ENCODE data around the gene GPC5. TPM values are rescaled to one million over a fixed set of nuclear protein-coding genes. Genes with fewer than 3 reads are reported as not detected.
A peak's percentile ranks its signal among the peaks of the same experiment; 100 is the strongest.

The GPC5 gene
- polyA plus RNA-seq, 4 donors = 0.18 to 0.86 TPM; not detected in 2

DNA sequence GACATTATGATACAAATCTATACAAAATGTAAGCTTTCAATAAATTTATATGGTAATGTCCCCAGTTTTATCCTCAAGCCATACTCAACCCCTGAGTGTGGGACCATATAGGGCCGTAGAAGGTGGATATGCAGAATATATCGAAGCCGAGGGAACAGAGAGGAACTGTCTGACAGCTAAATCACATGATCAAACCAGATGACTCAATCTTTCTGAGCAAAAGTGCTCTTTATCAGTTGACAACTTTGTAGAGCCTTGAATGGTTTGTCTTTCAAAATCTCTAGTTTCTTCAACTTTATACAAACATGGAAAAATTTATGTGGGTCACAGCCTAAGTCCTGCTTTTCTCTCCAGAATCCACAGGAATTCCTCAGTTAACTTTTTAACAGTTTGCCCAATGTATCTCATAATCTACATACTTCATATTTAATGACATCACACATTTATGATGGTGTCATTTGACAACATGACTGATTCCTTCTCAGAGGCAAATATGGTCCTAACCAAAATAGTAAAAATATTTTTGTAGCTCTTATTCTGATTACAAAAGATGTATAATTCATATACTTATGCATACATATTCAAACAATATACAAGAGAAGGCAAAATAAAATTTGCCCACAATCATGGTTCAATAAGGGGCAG is 1155.2 kb downstream of the GPC5 start:
- WGBS, 3 donors = 91 to 95% (median 92%) methylated on average over 3 of the region's 3 CpGs
- peaks cover 0 to 4% (median 0%) of the 10 kb centered on the region in 3 donors for H3K4me1 ChIP-seq (ENCODE audit: control insufficient read depth in 3 of 3, insufficient read depth in 2 of 3, low read depth in 1 of 3, low read length in 2 of 3)
- H3K27me3 ChIP-seq (ENCODE audit: control insufficient read depth in 3 of 3, insufficient read depth in 3 of 3, low read length in 3 of 3) = no peaks in the 10 kb centered on the region
- H3K36me3 ChIP-seq (ENCODE audit: control insufficient read depth in 3 of 3, insufficient read depth in 2 of 3, low read depth in 1 of 3, low read length in 3 of 3) = no peaks in the 10 kb centered on the region
- FAIRE-seq = no peak
- H3K27ac ChIP-seq (ENCODE audit: low read depth in 1 of 3, low read length in 2 of 3) = no peak overlapping the region
- DNase-seq = no peak
- H3K9me3 ChIP-seq (ENCODE audit: control insufficient read depth in 2 of 2, insufficient read depth in 1 of 2, low read depth in 1 of 2, low read length in 1 of 2) = peaks cover 0 to 3% of the 10 kb centered on the region in 2 donors
- no peak overlapping the region for H3K4me3 ChIP-seq (ENCODE audit: low read depth in 1 of 3, low read length in 3 of 3)

DNA sequence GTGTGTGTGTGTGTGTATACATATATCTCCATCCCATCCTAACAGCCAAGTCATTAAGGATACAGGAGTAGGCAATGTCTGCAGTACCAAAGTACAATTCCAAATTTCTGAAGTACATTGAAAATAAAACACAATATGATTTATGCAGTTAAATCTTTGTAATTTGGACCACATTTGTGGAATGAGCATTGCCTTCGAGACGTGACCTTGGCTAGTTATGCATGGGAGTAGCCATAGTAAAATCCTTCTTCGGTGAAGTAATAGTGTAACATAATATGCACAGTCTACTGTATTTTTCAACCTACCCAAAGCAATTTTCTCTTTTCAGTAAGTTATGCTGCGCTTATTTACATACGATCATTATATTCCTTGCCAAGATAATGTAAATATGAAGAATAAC is 1162.5 kb downstream of the GPC5 start:
- DNase-seq (no peak), FAIRE-seq (no peak)
- H3K4me3 ChIP-seq (ENCODE audit: low read depth in 1 of 3, low read length in 3 of 3) = no peak overlapping the region
- 82 to 87% (median 83%) methylated on average over 5 of the region's 5 CpGs for WGBS, 3 donors
- H3K27me3 ChIP-seq (ENCODE audit: control insufficient read depth in 3 of 3, insufficient read depth in 3 of 3, low read length in 3 of 3) = no peaks in the 10 kb centered on the region
- H3K9me3 ChIP-seq (ENCODE audit: control insufficient read depth in 2 of 2, insufficient read depth in 1 of 2, low read depth in 1 of 2, low read length in 1 of 2) = no peaks in the 10 kb centered on the region
- H3K4me1 ChIP-seq (ENCODE audit: control insufficient read depth in 3 of 3, insufficient read depth in 2 of 3, low read depth in 1 of 3, low read length in 2 of 3) = no peaks in the 10 kb centered on the region
- H3K36me3 ChIP-seq (ENCODE audit: control insufficient read depth in 3 of 3, insufficient read depth in 2 of 3, low read depth in 1 of 3, low read length in 3 of 3) = no peaks in the 10 kb centered on the region
- H3K27ac ChIP-seq (ENCODE audit: low read depth in 1 of 3, low read length in 2 of 3) = no peak overlapping the region

DNA sequence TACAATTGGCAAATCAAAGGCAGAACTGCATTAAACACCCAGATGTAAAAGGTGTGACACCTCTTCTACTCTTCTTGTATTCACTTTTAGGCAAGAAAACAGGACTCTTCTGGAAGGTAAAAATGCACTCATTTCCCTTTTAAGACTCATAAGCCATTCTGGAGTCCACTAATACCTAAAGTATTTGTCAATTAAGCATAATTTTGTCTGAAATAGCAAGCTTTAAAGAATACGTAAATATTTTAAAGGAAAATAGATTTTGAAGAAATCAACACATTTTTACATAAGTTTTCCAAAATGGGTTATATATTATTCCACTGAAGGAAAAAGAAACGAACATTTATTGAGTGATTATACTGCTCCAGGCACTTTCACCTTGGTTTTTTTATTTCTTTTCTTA is 1166.5 kb downstream of the GPC5 start:
- Histone ChIP-seq H3K4me1 (ENCODE audit: control insufficient read depth in 3 of 3, insufficient read depth in 2 of 3, low read depth in 1 of 3, low read length in 2 of 3) (no peaks in the 10 kb centered on the region), H3K27ac (ENCODE audit: low read depth in 1 of 3, low read length in 2 of 3) (no peak overlapping the region), H3K9me3 (ENCODE audit: control insufficient read depth in 2 of 2, insufficient read depth in 1 of 2, low read depth in 1 of 2, low read length in 1 of 2) (peaks cover 0 to 3% of the 10 kb centered on the region in 2 donors), H3K36me3 (ENCODE audit: control insufficient read depth in 3 of 3, insufficient read depth in 2 of 3, low read depth in 1 of 3, low read length in 3 of 3) (no peaks in the 10 kb centered on the region), H3K27me3 (ENCODE audit: control insufficient read depth in 3 of 3, insufficient read depth in 3 of 3, low read length in 3 of 3) (no peaks in the 10 kb centered on the region), H3K4me3 (ENCODE audit: low read depth in 1 of 3, low read length in 3 of 3) (no peak overlapping the region)
- FAIRE-seq (no peak), DNase-seq (no peak)
- 78 to 89% (median 79%) methylated on average over 2 of the region's 2 CpGs for WGBS, 3 donors

DNA sequence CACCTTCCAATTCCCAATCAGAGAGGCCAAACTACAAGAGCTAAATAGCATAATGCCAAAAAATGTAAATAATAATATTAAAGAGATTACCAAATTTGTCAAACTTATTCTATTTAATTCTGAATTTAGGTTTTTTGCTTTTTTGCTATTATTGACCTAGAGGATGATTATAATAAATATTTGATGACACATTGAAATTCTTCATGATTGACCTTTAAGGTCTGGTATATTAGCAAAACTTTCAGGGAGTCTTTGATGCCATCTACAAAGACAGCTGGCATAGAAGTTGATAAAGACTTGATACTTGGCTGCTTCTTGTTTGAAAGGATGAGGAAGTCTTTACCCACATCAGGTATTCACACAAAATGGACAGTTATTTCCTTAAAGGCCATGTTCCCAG is 1168.3 kb downstream of the GPC5 start:
- Histone ChIP-seq H3K36me3 (ENCODE audit: control insufficient read depth in 3 of 3, insufficient read depth in 2 of 3, low read depth in 1 of 3, low read length in 3 of 3) (no peaks in the 10 kb centered on the region), H3K27ac (ENCODE audit: low read depth in 1 of 3, low read length in 2 of 3) (no peak overlapping the region), H3K4me3 (ENCODE audit: low read depth in 1 of 3, low read length in 3 of 3) (no peak overlapping the region), H3K9me3 (ENCODE audit: control insufficient read depth in 2 of 2, insufficient read depth in 1 of 2, low read depth in 1 of 2, low read length in 1 of 2) (peaks cover 0 to 3% of the 10 kb centered on the region in 2 donors), H3K27me3 (ENCODE audit: control insufficient read depth in 3 of 3, insufficient read depth in 3 of 3, low read length in 3 of 3) (no peaks in the 10 kb centered on the region), H3K4me1 (ENCODE audit: control insufficient read depth in 3 of 3, insufficient read depth in 2 of 3, low read depth in 1 of 3, low read length in 2 of 3) (no peaks in the 10 kb centered on the region)
- no peak for FAIRE-seq
- DNase-seq = no peak

DNA sequence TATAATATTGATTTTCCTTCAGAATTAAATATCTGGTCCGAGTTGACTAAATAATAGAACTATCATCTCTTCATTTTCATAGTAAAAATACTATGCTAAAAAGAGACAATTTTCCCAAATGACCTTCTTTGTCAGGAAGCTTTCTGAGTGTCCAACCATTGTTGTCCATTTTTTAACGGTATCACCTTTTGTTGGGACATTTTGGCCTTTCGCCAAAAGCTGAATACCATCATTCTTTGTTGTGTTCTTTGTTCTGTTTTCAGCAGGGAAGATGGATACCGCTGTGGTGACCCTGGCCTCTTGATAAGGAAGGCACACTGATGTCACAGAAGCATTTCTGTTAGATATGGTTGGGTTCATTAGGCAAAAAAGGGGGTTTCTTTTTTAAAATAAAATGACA is 1173.8 kb downstream of the GPC5 start:
- WGBS, 3 donors = 73 to 79% (median 75%) methylated on average over 4 of the region's 4 CpGs
- H3K36me3 ChIP-seq (ENCODE audit: control insufficient read depth in 3 of 3, insufficient read depth in 2 of 3, low read depth in 1 of 3, low read length in 3 of 3) = no peaks in the 10 kb centered on the region
- no peak overlapping the region for H3K27ac ChIP-seq (ENCODE audit: low read depth in 1 of 3, low read length in 2 of 3)
- peaks cover 0 to 4% (median 0%) of the 10 kb centered on the region in 3 donors for H3K4me1 ChIP-seq (ENCODE audit: control insufficient read depth in 3 of 3, insufficient read depth in 2 of 3, low read depth in 1 of 3, low read length in 2 of 3)
- no peaks in the 10 kb centered on the region for H3K27me3 ChIP-seq (ENCODE audit: control insufficient read depth in 3 of 3, insufficient read depth in 3 of 3, low read length in 3 of 3)
- H3K4me3 ChIP-seq (ENCODE audit: low read depth in 1 of 3, low read length in 3 of 3) = no peak overlapping the region
- H3K9me3 ChIP-seq (ENCODE audit: control insufficient read depth in 2 of 2, insufficient read depth in 1 of 2, low read depth in 1 of 2, low read length in 1 of 2) = peaks cover 0 to 5% of the 10 kb centered on the region in 2 donors
- DNase-seq = no peak
- FAIRE-seq = no peak

DNA sequence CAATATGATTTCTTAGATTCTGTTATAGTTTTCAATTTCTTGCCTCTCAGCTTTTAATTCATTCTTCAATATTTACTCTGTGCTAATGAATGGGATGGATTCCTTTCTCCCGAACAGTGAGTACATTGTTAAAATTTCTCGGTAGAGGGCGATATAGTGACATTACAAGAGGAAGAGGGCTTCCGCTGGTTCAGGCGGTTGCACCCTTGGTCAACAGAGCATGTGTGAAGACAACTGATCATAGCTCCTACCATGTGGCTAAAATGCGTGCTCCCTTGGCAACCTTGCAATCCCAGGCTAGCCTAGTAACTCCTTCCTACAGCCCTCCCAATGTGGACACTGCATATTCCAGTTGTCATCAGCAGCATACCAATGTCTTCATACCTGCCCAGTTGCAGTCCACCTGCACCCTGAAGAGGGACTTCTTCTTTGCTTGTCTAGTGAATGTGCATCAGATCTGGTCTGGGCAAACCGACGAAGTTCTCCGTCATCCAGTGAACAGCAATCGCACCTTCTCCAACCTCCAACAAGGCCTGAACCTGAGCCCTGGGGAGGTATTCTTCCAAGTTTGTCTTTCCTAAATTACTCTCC is 1175.1 kb downstream of the GPC5 start:
- no peak overlapping the region for H3K4me3 ChIP-seq (ENCODE audit: low read depth in 1 of 3, low read length in 3 of 3)
- peaks cover 0 to 4% (median 0%) of the 10 kb centered on the region in 3 donors for H3K4me1 ChIP-seq (ENCODE audit: control insufficient read depth in 3 of 3, insufficient read depth in 2 of 3, low read depth in 1 of 3, low read length in 2 of 3)
- H3K27me3 ChIP-seq (ENCODE audit: control insufficient read depth in 3 of 3, insufficient read depth in 3 of 3, low read length in 3 of 3) = no peaks in the 10 kb centered on the region
- no peaks in the 10 kb centered on the region for H3K36me3 ChIP-seq (ENCODE audit: control insufficient read depth in 3 of 3, insufficient read depth in 2 of 3, low read depth in 1 of 3, low read length in 3 of 3)
- FAIRE-seq = no peak
- H3K27ac ChIP-seq (ENCODE audit: low read depth in 1 of 3, low read length in 2 of 3) = no peak overlapping the region
- DNase-seq = peak; percentile 10 to 17
- H3K9me3 ChIP-seq (ENCODE audit: control insufficient read depth in 2 of 2, insufficient read depth in 1 of 2, low read depth in 1 of 2, low read length in 1 of 2) = peaks cover 0 to 2% of the 10 kb centered on the region in 2 donors
- 70 to 86% (median 81%) methylated on average over 10 of the region's 10 CpGs for WGBS, 3 donors

DNA sequence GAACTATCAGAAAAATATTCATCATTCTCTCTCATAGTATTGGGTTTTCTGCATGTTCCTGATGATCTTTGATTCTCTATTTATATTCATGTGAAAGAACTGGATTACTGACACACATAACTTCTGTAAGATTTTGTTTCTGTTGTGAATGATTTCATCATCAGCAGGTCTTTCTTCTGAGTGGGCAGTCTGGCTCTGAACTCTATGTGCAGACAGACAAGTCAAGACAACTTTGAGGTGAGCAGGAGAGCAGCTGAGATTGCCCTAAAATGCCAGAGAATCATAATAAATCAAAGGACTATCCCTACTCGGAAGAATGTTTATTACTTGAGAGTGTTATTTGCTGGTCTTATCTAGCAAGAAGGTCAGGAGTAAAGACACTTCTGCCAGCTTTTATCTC is 1176.1 kb downstream of the GPC5 start:
- Histone ChIP-seq H3K4me3 (ENCODE audit: low read depth in 1 of 3, low read length in 3 of 3) (no peak overlapping the region), H3K4me1 (ENCODE audit: control insufficient read depth in 3 of 3, insufficient read depth in 2 of 3, low read depth in 1 of 3, low read length in 2 of 3) (peaks cover 0 to 4% (median 0%) of the 10 kb centered on the region in 3 donors), H3K9me3 (ENCODE audit: control insufficient read depth in 2 of 2, insufficient read depth in 1 of 2, low read depth in 1 of 2, low read length in 1 of 2) (peaks cover 0 to 2% of the 10 kb centered on the region in 2 donors), H3K27ac (ENCODE audit: low read depth in 1 of 3, low read length in 2 of 3) (no peak overlapping the region), H3K36me3 (ENCODE audit: control insufficient read depth in 3 of 3, insufficient read depth in 2 of 3, low read depth in 1 of 3, low read length in 3 of 3) (no peaks in the 10 kb centered on the region), H3K27me3 (ENCODE audit: control insufficient read depth in 3 of 3, insufficient read depth in 3 of 3, low read length in 3 of 3) (no peaks in the 10 kb centered on the region)
- FAIRE-seq (no peak), DNase-seq (peak in 1 of 2 donors; percentile 6)
- 10 to 53% (median 35%) methylated on average over 1 of the region's 1 CpG for WGBS, 3 donors

DNA sequence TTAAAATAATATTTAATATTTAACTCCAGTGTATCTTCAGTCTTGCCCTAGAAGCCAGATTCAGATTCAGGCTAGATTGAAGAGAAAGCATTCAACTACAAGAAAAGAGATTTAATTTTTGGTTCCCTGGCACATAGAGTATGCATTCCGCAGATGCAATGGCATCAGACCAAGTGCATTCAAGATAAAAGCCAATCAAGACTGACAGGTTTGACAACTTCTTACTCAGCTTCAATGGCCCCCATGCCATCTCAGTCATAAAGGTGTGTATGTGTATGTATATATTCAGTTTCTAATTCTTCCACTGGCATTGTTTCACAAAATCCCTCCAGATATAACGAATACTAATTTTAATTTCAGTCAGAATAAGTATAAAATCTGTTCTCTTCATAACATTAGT is 1177.4 kb downstream of the GPC5 start:
- Histone ChIP-seq H3K4me3 (ENCODE audit: low read depth in 1 of 3, low read length in 3 of 3) (no peak overlapping the region), H3K4me1 (ENCODE audit: control insufficient read depth in 3 of 3, insufficient read depth in 2 of 3, low read depth in 1 of 3, low read length in 2 of 3) (peaks cover 0 to 4% (median 0%) of the 10 kb centered on the region in 3 donors), H3K27me3 (ENCODE audit: control insufficient read depth in 3 of 3, insufficient read depth in 3 of 3, low read length in 3 of 3) (no peaks in the 10 kb centered on the region), H3K9me3 (ENCODE audit: control insufficient read depth in 2 of 2, insufficient read depth in 1 of 2, low read depth in 1 of 2, low read length in 1 of 2) (peaks cover 0 to 5% of the 10 kb centered on the region in 2 donors), H3K27ac (ENCODE audit: low read depth in 1 of 3, low read length in 2 of 3) (no peak overlapping the region), H3K36me3 (ENCODE audit: control insufficient read depth in 3 of 3, insufficient read depth in 2 of 3, low read depth in 1 of 3, low read length in 3 of 3) (no peaks in the 10 kb centered on the region)
- DNase-seq (peak; percentile 37 to 52), FAIRE-seq (no peak)
- WGBS, 3 donors = 12 to 64% (median 35%) methylated on average over 2 of the region's 2 CpGs

DNA sequence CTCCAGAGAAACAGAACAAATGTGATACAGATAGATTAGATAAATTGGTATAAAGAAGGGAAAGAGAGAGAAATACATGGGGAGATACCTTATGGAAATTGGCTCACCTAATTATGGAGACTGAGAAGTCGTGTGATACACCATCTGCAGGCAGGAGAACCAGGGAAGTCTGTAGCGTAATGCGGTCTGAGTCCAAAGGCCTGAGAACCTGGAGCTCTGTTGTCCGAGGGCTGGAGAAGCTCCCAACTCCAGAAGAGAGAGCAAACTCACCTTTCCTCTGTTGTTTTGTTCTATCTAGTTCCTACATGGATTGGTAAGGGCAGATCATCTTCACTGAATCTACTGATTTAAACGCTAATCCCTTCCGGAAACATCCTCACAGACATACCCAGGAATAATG is 1179.9 kb downstream of the GPC5 start:
- Histone ChIP-seq H3K9me3 (ENCODE audit: control insufficient read depth in 2 of 2, insufficient read depth in 1 of 2, low read depth in 1 of 2, low read length in 1 of 2) (peaks cover 0 to 5% of the 10 kb centered on the region in 2 donors), H3K27ac (ENCODE audit: low read depth in 1 of 3, low read length in 2 of 3) (no peak overlapping the region), H3K36me3 (ENCODE audit: control insufficient read depth in 3 of 3, insufficient read depth in 2 of 3, low read depth in 1 of 3, low read length in 3 of 3) (no peaks in the 10 kb centered on the region), H3K4me3 (ENCODE audit: low read depth in 1 of 3, low read length in 3 of 3) (no peak overlapping the region), H3K4me1 (ENCODE audit: control insufficient read depth in 3 of 3, insufficient read depth in 2 of 3, low read depth in 1 of 3, low read length in 2 of 3) (peaks cover 0 to 4% (median 0%) of the 10 kb centered on the region in 3 donors), H3K27me3 (ENCODE audit: control insufficient read depth in 3 of 3, insufficient read depth in 3 of 3, low read length in 3 of 3) (no peaks in the 10 kb centered on the region)
- WGBS, 3 donors = 91 to 95% (median 92%) methylated on average over 6 of the region's 6 CpGs
- FAIRE-seq = no peak
- DNase-seq = no peak

Measured in small intestine (tissue), 7 donors.